ENCODE measurements around the gene CDHR5.

CDHR5 gene

DNA sequence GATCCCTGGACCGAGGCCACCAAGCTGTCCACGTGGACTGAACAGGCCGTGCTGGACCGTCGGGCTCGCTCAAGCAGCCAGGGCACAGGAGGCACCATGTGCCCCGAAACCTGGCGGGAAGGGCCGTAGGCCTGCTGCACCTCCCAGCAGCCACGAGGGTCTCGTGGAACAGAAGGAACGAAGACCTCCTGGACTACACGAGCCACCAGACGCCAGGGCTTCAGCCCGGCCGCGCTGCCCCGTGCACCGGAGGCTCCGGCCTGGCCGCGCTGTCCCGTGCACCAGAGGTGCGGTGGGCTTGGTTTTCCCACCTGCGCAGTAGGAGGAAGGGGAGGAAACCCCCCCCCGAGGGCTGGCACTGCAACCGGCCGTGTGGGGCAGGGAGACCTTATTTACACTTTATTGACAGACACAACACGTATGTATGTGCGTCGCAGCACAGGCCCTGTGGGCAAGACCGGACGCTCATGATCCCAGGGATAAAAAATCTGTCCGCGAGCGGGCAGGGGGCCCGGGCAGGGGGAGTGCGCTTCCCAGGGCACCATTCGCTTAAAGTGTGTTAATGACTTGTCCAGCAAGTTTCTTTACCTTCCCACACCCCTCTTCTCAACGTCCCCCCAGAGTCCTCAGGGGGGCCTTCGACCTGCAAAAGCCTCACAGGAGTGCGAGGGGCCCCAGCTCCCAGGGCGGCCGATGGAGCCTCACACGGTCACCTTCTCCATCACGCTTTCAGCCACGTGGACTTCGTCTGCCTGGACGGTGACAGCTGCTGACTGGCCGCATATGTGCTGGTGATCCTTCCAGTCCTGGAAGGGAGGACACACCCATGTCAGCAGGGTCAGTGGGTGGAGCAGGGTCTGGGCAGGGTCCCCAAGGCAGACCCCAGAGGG is 19.3 kb upstream of the CDHR5 start:
- no peak for DNase-seq

DNA sequence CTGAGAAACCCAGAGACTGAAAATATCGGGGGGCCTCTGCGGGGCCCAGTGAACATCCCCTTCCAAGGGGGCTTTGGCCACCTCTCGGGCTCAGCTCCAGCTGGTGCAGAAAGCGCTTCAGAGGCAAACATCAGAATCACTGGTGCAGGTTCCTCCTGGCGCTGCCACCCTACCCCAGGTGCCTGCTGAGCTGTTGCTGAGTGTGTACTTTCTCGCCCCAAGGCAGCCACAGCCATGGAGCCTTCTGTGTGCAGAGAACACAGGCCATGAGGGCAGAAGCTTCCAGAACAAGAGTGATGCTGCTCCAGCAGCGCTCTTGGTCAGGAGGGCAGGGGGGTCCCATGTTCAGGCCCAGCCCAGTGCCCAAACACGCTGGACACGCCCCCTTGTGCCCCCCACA is 18.6 kb upstream of the CDHR5 start:
- DNase-seq = no peak

DNA sequence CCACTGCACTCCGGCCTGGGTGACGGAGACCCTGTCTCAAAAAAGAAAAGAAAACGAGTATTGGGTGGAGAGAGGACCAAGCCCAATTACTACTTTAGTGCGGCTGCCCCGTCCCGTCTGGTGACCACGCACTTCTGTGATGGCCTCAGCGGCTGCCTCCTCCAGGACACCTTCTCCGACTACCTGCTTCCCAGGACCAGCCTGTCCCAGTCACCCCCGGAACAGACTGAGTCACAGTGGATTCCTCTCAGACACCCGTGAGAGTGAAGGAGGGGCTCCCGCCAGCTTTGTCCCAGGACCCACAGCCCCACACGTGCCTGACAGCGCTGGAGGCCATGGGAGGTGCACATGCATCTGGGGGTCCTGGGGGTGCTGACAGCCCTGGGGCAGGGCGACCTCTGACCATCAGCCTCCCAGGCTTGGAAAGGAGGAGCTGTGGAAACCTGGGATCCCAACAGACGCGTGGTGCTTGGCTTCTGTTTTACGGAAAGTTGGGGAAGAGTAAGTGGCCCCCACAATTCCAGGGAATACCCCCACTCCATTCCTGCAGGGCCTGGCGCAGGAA is 17.1 kb upstream of the CDHR5 start:
- DNase-seq = no peak

DNA sequence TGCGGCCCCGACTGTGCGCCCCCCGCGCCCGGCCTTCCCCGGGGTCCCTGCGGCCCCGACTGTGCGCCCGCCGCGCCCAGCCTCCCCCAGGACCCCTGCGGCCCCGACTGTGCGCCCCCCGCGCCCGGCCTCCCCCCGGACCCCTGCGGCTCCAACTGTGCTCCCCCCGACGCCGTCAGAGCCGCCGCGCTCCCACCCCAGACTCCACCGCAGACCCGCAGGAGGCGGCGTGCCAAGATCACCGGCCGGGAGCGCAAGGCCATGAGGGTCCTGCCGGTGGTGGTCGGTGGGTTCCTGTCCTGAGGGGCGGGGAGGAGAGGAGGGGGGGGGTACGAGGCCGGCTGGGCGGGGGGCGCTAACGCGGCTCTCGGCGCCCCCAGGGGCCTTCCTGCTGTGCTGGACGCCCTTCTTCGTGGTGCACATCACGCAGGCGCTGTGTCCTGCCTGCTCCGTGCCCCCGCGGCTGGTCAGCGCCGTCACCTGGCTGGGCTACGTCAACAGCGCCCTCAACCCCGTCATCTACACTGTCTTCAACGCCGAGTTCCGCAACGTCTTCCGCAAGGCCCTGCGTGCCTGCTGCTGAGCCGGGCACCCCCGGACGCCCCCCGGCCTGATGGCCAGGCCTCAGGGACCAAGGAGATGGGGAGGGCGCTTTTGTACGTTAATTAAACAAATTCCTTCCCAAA is 15.4 kb upstream of the CDHR5 start:
- DNase-seq = no peak

DNA sequence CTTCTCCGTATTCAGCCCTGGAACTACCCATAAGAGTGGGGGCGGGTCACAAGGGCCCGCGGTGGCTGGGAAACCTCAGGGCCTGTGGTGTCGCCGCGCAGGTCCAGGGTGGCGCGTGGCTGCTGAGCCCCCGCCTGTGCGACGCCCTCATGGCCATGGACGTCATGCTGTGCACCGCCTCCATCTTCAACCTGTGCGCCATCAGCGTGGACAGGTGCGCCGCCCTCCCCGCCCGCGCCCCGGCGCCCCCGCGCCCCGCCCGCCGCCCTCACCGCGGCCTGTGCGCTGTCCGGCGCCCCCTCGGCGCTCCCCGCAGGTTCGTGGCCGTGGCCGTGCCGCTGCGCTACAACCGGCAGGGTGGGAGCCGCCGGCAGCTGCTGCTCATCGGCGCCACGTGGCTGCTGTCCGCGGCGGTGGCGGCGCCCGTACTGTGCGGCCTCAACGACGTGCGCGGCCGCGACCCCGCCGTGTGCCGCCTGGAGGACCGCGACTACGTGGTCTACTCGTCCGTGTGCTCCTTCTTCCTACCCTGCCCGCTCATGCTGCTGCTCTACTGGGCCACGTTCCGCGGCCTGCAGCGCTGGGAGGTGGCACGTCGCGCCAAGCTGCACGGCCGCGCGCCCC is 14.7 kb upstream of the CDHR5 start:
- no peak for DNase-seq

DNA sequence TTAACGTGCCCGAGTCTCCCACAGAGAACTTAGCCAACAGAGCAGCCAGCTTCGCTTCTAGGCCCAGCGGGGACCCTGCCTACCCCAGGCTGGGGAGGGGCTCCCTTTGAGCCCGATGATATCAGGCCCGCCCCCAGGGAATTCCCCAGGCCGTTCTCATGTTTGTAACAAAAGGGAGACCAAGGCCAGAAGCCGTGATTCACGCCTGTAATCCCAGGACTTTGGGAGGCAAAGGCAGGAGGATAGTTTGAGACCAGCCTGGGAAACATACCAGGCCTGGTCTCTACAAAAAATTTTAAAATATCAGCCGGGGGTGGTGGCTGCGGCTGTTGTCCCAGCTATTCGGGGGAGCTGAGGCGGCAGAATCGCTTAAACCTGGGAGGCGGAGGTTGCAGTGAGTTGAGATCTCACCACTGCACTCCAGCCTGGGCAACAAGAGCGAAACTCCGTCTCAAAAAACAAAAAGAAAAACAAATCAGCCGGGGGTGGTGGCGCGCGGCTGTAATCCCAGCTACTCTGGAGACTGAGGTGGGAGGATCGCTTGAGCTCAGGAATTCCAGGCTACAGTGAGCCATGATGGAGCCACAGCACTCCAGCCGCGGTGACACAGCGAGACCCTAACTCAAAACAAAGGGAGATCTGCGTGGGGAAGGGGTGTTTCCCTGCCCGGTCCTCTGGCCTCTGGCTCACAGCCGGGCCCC is 14.0 kb upstream of the CDHR5 start:
- no peak for DNase-seq

DNA sequence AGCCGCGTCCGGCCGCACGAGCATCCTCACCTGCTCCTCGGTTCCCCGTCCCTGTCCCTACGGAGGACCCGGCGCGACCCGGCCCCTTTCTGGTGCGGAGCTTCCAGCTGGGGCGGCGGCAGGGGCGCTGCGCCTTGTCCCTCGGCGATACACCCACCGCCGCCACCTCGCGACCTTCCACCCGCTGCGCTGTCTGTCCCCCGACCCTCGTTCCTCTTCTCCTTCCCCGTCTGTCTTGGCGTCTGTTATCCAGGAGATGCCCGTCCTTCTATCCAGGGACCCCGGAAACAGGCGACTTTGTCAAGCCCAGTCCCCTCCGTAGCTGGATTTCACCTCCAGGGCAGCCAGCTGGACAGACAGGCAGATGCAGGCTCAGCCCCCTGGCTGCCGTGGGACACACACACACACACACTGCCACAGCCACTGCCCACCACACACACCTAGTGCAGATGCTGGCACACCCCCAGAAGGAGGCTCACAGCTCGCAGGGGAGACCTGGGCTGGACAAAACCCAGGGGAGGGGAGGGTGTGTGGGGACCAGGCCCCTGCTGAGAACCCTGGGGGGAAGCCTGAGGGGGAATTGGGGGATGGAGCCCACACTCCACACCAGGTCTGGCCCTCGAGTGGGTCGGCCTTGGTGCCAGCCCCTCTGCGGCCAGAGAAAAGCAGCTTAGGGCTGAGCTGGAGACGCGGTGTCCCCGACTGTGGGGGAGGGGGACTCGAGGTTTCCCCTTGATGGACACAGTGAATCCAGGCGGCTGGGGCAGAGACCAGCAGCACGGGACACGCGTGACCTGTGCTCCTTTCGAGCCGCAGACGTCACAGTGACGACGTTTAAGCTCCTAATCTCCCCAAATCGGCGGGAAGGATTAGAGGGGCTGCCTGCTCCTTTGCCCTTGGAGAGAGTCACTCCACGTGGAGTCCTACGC is 13.1 kb upstream of the CDHR5 start:
- DNase-seq = no peak

DNA sequence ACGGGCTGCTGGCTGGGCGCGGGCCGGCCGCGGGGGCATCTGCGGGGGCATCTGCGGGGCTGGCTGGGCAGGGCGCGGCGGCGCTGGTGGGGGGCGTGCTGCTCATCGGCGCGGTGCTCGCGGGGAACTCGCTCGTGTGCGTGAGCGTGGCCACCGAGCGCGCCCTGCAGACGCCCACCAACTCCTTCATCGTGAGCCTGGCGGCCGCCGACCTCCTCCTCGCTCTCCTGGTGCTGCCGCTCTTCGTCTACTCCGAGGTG is 12.5 kb upstream of the CDHR5 start:
- no peak for DNase-seq

DNA sequence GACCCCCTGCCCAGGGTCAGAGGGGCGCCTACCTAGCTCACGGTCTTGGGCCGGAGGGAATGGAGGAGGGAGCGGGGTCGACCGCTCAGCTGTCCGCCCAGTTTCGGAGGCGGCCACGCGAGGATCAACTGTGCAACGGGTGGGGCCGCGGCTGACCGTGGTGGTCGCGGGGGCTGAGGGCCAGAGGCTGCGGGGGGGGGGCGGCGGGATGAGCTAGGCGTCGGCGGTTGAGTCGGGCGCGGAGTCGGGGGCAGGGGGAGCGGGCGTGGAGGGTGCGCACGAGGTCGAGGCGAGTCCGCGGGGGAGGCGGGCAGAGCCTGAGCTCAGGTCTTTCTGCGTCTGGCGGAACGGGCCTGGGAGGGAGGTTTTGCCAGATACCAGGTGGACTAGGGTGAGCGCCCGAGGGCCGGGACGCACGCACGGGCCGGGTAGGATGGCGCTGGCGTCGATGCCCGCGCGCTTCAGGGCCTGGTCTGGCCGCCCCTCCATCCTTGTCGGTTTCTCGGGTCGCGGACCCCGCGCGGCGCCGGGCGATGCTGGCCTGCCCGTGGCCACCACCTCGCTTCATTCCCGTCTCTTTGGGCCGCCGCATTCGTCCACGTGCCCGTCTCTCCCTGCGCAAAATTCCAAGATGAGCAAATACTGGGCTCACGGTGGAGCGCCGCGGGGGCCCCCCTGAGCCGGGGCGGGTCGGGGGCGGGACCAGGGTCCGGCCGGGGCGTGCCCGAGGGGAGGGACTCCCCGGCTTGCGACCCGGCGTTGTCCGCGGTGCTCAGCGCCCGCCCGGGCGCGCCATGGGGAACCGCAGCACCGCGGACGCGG is 12.0 kb upstream of the CDHR5 start, which contains the start of gene DRD4:
TSS of gene DRD4 (plus strand) at position 759 of the 822 bp plus-strand sequence. CDS start at position 795, 36 bp downstream.
- no peak for DNase-seq

DNA sequence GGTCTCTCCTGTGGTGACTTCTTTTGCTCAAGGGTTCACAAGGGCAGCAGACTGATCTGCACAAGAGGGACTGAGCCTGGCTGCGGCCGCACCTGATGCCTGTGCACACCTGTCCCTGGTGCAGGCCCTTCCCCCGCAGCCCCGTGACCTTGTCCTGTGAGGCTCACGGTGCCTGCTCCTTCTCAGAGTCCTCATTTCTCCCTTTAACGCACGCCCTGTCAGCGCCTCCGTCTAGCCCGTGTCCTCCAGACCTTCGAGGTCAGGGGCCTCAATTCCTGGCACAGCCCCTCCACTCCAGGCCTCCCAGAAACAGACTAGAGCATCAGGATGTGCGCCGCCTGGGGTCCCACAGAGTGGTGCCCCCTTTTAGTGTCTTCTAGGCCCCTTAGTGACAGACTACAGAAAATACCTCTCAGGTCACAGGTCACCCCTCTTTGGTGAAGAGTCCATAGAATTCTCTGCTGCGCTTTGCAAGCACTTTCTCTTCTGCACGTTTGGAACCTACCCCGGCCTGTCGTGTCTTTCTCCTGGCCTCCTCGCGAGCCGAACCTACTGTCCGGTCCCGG is 11.3 kb upstream of the CDHR5 start:
- no peak for DNase-seq

DNA sequence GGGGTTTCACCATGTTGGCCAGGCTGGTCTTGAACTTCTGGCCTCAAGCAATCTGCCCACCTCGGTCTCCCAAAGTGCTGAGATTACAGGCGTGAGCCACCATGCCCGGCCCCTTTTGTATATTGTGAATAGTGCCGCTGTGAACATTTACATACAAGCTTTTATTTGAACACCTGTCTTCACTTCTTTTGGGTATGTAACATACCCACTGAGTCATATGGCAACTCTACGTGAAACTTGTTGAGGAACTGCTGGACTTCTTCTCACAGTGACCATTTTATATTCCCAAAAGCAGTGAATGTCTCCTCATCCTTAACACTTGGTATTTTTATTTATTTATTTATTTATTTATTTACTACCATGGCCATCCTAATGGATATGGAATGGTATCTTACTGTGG is 6.1 kb upstream of the CDHR5 start:
- DNase-seq = no peak

DNA sequence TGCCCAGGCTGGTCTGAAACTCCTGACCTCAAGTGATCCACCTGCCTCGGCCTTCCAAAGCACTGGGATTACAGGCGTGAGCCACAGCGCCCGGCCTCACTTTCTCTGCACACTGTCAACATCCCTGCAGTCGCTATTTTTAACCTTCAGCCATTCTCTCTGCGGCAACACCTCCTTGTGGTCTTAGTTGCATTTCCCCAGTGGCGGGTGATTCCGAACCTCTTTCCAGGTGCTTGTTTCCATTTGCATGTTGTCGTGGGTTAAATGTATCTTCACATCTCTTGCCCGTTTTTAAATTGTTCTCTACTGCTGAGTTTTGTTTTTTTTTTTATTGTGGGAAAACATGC is 4.5 kb upstream of the CDHR5 start:
- DNase-seq = no peak

DNA sequence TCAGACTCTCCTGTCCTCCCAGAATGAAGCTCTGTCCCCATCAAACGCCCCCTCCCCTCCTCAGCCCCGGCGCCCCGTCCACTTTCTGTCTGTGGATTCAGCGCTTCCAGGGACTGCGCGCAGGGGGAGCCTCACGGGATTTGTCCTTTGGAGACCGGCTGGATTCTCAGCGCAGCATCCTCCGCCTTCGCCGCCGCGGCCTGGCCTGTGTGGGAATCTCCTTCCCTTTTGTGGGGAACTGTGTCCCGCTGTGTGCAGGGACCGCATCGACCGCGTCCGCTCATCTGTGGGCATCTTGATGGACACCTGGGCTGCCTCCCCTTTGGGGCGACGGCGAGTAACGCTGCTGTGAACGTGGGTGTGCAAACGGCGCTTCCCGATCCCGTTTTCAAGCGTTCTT is 3.3 kb upstream of the CDHR5 start:
- no peak for DNase-seq

DNA sequence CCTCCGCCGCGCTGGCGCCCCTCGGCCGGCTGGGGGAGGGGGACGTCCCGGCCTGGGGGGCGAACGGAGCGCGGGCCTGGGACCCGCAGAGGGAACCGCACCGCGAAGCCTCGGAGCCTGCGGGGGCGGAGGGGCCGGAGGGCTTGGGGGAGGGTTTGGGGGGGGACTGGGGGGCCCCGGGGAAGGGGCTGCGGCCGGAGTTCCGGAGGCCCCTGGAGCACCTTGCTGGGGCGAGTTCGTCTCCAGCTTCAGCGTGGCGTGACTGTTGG is 2.5 kb upstream of the CDHR5 start:
- DNase-seq = no peak

DNA sequence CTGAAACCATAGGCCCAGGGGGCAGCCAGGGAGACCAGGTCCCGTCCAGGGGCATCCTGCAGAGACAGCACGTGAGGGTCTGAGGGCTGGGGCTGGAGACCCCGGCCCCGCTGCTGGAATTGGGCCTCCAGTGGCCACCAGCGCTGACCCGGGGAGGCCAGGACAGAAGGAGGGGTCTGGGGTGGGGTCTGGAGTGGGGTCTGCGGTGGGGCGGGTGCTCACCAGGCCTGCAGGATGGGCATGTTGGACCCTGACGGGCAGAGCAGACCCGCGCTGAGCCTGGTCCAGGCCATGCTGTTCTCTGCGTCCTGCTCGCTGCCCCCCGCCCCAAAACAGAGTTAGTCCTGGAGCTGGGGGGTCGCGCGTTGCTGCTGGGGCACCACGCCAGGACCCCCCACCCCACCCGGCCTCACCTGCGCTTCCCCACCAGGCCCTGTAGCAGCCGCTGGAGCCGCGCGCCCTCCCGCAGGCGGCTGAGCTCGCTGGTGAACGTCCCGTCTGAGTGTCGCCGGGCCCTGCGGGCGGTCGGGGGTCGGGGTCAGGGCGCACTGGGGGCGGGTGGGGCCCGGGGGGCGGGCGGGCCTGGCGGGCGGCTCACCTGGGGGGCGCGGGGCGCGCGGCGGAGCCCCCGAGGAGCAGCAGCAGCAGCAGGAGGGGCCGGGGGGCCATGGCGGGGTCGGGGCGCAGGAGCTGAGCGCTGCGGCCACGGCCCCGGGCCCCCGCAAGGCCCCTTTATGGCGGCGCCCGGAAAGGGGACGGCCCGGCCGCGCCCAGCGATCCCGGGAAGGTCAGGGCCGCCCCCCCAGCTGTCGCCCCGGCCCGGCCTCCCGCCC is 1.9 kb upstream of the CDHR5 start, which contains the start of gene SCT:
TSS of gene SCT (minus strand) at position 707 of the 833 bp plus-strand sequence. CDS start at position 669, 38 bp downstream.
- no peak for DNase-seq

DNA sequence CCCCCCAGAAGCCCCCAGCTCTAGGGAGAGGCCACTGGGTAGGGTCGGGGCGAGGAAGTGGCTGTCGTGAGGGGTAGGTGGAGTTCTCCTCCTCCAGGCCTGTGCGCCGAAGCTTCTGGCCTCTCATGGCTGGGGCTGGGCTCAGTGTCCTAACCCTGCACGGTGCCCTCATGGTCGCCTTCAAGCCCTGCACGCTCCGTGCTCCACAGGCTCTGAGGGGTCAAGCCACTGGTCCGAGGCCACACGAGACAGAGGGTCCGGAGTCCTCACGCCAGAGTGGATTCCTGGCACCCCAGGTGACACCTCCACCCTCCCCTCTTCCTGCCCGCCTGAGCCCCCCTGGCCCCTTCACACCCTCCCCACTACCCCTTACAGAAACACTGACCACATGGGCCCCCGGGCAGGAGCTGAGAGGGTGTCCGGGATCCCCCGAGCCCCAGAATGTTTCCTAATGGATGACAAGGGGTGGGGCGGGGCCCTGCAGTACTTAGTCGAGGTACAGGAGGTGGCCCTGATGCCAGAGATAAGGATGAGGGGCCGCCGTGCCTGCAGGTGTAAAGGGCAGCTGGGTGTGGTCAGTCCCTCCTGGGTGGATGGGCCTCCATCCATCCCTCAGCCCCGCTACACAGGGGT is 997 bp upstream of the CDHR5 start:
- no peak for DNase-seq

DNA sequence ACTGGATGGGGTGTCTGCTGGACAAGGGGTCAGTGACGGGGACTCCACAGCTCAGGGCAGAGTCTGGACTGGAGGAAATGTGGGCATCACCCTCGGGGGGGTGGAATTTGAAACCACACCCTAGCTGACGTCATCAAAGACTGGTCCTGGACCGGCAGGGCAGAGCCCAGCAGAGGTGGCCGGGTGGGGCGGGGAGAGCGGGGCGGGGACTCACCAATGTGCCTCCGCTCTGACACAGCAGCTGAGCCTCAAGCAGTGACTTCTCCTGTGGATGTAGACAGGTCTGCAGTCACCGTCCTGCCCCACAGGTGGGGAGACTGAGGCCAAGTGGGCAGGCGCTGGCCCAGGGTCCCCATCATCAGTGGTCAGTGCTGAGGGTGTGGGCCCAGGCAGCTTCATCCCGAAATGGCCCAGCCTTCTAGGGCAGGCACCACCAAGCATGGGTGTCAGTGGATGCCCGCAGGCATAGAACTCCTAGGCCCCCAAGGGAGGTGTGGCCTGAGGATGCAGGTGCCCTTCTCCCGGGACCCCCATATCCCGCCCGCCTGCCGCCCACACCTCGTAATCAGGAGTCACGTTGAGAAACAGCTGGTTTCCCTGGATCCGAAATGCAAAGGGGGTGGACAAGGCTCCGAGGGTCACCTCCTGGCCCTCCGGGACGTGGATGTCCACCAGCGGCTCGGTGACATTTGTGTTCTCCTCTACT is 603 bp downstream of the CDHR5 start:
- DNase-seq = no peak

DNA sequence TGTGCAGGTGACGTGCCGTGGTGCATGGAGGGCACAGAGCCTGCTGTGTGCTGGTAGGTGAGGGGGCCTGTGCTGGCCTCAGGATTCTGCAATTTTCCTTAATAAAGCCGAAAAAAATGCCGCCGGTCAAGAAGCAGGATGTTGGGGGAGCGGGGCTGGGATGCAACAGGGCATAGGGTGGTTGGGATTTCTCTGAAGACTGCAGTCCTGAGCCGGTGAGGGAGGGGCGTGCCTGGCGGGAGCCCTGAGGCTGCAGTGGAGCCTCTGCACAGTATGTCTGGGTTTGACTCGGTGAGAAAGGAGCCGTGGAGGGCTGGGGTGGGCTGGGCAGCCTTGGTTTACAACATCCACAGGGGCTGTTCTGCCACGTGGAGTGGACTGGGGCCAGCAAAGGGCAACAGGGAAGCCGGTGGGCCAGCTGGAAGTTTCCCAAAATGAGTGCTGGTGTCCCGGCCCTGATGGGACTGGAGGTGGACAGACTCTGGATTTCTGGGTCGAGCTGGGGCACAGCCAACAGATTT is 1.3 kb downstream of the CDHR5 start:
- no peak for DNase-seq

DNA sequence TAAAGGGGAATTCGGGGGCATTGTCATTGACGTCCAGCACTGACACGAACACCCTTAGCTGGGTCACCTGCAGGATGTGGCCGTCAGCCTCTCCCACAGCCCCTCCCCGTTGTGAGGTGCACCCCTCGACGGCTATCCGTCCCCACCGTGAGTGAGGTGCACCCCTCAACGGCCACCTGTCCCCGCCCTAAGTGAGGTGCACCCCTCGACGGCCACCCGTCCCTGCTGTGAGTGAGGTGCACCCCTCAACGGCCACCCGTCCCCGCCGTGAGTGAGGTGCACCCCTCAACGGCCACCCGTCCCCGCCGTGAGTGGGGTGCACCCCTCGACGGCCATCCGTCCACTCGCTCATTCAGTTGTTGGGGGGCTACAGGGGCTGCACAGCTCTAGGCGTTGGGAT is 2.9 kb downstream of the CDHR5 start:
- no peak for DNase-seq

All from COR-L47 (cell line).